Stimulated activated CD8-positive, alpha-beta memory T cell treated with anti-CD3 and anti-CD28 coated beads, Interleukin-2, amount 100 ng/mL, for 48 hours (primary cell): ENCODE measurements around the gene PEPD.

Experiments used
- DNase-seq, 2 donors: peaks; one replicate each; pipeline ENCODE4 v3.0.0-alpha.2; 2020; ENCODE audit warnings: low read depth in 2 of 2

Gene PEPD

GRCh38 chr19:33407716-33408115 is 113.9 kb downstream of the PEPD start:
- DNase-seq, result no peak

GRCh38 chr19:33407140-33407551 is 114.4 kb downstream of the PEPD start:
- DNase-seq, result no peak

- peak; percentile 55 to 66 for DNase-seq
Measured at GRCh38 chr19:33406521-33407139, 115.0 kb downstream of the PEPD start.

DNA sequence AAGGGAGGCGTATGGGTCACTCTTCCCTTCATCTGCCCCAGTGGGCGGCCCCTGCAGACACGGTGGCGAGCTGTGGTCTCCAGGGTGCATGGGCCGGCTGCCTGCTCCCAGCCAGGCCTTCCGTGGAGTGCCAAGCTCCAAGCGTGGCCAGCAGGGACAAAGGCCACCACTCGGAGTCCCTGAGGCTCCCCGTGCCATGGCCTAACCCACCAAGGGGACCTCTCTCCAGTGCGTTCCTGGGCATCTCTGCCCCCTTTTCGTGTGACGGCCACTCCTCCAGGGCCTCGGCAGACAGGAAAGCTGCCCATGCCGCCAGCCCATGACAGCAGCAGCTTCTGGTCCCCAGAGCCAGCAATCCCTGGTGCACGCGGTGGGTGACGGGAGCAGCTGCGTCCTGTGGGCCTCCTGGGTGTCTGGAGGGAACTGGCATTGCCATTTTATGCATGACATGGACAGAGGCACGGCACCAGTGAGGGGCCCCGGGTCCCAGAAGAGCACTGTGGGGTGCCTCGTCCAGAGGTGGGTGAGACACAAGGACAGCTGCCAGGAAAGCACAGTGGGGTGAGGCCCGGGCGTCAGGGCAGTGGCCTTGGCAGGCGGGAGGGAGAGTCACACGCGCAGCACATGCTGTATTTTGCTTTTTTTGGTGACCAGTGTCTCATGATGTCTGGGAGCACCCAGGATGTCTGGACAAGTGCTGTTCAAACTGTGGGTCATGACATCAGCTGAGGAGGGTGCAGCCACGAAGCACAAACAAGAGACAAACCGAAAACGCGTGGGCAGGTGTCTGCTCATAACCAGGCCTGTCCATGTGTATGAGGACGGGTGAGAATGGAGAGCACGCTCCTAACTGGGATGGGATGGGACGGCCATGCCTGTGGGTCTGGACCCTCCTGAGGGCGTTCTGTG is 115.8 kb downstream of the PEPD start:
- DNase-seq, result no peak

- DNase-seq, result no peak
Measured at GRCh38 chr19:33405254-33405552, 116.4 kb downstream of the PEPD start.

GRCh38 chr19:33404506-33405253 is 116.9 kb downstream of the PEPD start:
- no peak for DNase-seq

GRCh38 chr19:33403973-33404304 is 117.7 kb downstream of the PEPD start:
- no peak for DNase-seq

GRCh38 chr19:33403221-33403972 is 118.2 kb downstream of the PEPD start:
- no peak for DNase-seq

DNA sequence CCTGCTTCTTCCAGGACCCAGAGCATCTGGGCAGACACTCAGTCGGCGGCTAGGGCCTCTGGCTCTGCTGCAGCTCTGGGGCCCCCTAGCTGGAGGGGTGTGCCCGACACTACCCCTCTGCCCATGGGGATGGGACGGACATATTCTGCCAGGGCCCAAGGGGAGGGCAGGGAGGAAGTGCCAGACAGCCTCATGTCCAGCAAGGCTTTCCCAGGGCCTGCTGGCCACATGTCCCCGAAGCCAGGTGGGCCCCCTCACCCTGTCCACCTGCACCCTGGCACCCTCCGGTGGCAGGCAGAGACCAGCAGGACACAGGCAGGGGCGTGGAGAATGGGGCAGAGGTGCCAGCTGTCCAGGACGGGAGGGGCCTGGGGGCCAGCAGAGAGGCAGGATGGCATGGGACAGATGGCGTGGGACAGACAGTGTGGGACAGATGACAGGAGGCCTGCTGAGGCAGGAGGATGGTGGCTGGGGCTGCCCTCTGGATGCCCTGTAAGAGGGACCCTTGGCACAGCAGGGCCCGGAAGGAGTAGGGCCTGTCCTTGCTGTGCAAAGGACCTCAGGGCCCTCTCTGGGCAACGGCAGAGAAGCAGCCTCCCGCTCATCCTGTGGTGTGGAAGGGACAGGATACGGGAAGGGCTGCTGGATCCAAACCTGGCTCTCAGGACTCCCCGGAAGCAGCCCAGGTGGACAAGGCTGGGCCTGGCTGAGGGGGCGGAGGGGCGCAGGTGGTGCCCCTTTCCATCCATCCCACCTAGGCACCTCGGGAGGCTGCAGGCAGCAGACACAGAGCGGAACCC is 119.0 kb downstream of the PEPD start:
- DNase-seq, result no peak

DNA sequence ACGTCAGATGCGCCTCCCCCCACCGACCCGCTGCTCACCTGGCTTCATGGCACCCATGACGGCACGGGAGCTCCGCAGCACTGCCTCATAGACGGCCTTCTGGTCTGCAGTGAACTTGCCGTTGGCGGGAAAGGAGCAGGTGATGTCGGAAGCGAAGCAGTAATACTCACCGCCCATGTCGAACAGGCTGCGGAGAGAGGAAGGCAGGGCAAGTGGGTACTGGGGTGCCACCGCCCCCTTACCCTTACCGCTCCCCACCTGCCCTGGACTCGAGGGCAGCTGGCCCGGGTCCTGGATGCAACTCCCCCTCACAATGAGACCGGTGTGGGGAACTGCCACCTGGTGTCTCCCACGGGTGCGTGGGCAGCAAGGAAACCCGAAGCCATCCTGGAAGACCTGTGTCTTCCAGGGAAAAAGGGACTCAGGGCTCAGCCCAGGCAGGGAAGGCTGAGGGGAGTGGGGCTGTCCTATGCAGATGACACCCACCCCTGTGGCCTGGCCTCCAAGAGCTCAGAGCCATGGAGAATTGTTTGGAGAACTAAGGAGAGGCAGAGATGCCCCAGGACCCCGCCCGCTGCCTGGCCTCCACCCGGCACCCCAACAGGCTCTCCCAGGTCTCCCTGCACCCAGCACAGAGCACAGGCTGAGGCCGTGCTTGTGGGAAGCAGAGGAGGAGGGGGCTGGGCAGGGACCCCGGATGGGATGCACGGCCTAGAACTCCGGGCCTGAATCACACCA is 119.7 kb downstream of the PEPD start:
- no peak for DNase-seq

GRCh38 chr19:33400856-33401682 is 120.5 kb downstream of the PEPD start:
- no peak for DNase-seq

GRCh38 chr19:33399745-33400681 is 121.6 kb downstream of the PEPD start:
- no peak for DNase-seq

DNA sequence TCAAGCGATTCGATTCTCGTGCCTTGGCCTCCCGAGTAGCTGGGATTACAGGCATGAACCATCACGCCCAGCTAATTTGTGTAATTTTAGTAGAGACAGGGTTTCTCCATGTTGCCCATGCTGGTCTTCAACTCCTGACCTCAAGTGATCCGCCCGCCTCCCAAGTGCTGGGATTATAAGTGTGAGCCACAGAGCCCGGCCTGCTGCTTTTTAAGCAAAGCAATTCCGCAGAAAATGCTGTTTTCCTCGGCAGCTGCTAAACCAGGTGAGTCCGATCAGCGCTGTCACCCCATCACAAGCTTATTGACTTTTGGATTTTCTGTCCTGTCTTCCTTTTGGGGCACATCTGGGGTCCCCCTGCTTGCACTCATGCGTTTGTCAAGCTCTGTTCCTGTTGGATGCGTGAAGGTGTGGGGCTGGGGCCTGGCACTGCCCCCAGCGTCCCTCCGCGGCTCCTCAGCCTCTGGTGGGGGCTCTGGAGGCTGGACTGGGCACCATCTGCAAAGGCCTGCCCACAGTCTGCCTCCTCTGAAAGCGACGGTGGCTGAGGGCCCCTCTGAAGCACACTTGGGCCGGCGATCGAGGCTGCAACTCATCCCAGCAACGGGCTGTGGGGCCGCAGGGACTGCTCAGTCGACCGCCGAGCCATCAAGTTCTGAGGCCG is 122.4 kb downstream of the PEPD start:
- no peak for DNase-seq

DNA sequence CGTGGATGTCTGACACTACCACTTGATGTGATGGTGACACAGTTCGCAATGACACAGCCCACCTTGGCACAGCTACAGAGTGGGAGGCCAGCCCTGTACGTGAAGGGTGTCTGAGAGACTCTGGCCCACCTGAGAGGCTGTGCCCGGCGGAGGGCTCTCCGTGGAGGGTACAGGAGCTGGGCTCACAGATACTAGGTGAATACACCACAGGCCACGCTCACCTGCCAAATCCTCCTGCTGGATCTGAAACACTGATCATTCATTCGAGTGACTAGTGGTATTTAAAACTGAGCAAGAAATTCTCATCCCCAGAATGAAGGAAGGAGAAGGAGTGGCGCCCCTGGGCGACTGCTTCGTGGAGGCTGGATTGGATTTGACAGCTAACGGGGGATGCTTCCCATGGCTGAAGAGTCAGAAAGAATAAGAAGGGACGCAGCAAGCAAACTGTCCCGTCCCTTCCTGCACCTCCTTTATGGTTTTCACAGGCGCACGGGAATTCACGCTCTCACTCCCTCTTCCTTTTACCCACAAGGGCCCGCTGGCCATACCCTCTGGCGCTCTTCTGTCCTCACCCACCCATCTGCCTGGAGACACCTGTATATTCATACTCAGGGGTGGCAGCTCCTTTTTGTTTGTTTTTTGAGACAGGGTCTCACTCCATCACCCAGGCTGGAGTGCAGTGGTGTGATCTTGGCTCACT is 123.1 kb downstream of the PEPD start:
- no peak for DNase-seq

DNA sequence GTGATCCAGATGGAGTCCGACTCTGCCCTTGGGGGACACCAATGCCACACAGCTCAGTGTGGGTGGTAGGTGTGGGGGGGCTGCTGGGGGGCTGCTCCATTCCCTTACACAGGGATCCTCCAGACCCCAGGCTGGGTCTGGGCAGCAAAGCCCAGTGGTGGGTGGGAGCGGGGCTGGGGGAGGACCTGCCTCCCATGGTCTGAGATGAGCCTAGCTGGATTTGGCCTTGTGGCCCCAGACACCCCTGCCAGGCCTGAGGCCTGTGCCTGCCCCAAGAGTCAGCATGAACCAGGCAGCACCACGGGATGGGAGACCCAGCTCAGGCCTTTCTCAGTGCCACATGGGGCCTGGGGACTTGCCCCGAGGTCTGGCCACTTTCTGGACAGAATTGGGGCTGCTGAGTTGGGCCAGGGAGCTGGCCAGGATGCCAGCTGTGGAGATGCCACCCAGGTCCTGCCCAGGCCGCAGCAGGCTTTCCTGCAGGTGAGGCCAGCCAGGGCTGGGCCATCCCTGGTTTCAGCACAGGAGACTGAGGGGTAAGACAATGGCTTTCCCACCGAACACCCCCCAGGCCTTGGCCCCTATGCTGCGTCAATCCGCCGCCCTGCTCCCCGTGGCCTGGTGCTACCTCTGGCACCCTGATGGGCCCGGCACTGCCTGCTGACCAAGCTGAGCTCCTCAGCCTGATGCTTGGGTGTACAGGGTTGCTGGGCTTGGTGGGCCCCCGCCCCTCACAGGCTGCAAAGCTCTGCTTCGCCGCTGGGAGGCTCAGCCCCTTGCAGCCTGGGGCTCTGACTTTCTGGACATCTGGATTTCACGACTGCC is 123.8 kb downstream of the PEPD start:
- DNase-seq, result no peak

- DNase-seq, result no peak
Measured at GRCh38 chr19:33396701-33397535, 124.7 kb downstream of the PEPD start.
